Lower leg skin (tissue), 4 donors: Measurements from ENCODE around the gene TNPO3. TPM values are rescaled to one million over a fixed set of nuclear protein-coding genes. Genes with fewer than 3 reads are reported as not detected.

Experiments
- DNase-seq, 2 donors: peaks; one replicate each; pipeline ENCODE4 v3.0.0-alpha.2; 2019; ENCODE audit warnings: low spot score in 2 of 2
- H3K4me3 ChIP-seq: fragments of 200-600 bp; sonication (generic); 2 replicates; pipeline ENCODE4 v1.5.1; 2017; ENCODE audit warnings: mild to moderate bottlenecking, low read depth; ENCODE audit not compliant: poor library complexity, severe bottlenecking
- CTCF ChIP-seq, 3 donors: fragments of 450-650 bp; IDR thresholded peaks; one replicate each; pipeline ENCODE4 v1.5.1; 2016; ENCODE audit warnings: antibody characterized with exemption in 3 of 3, mild to moderate bottlenecking in 3 of 3, moderate library complexity in 2 of 3
- POLR2A ChIP-seq, 2 donors: fragments of 450-650 bp; IDR thresholded peaks; one replicate each; pipeline ENCODE4 v1.6.1; 2016 to 2017; ENCODE audit warnings: antibody characterized with exemption in 2 of 2, mild to moderate bottlenecking in 1 of 2, moderate library complexity in 1 of 2
- WGBS, 2 donors: methylation state at CpG; one replicate each; pipeline ENCODE4 v1.1.5; 2018; 5-methylcytosine and 5-hydroxymethylcytosine counted together
- intact Hi-C: fragments of 100-400 bp; cut with DNase I; formaldehyde crosslinking; loops from one replicate; pipeline ENCODE4 v1.15.0; 2023; ENCODE audit warnings: low total_unique reads
- total RNA-seq, 4 donors: library from RNA; depleted of rRNA; stranded (reverse); fragments of >200 nt; gene quantifications; one replicate each; pipeline ENCODE4 v1.1.0, GENCODE V29; 2016

Gene TNPO3
- total RNA-seq, 4 donors from 2014 or later, result 26.7 to 36.7 (median 31.0) TPM

GRCh38 chr7:128937647-128938543 lies 117.0 kb downstream of the TNPO3 start, which contains the start of gene IRF5:
IRF5 (plus strand) TSS chr7:128937927; CDS start chr7:128942082, 4,155 bp downstream.
- TF ChIP-seq CTCF (IDR thresholded peaks at IDR 0.05) (no peak), POLR2A (IDR thresholded peaks at IDR 0.05) (no peak)
- 2% methylated on average over 12 to 48 of the region's 83 CpGs for WGBS, 2 donors
- peak in 1 of 2 donors; percentile 86 for DNase-seq
- peak within 1 kb of the TSS; percentile 46 for H3K4me3 ChIP-seq
- intact Hi-C loops, result no loop called here

- peak in 1 of 2 donors; percentile 84 for DNase-seq
- peak overlapping the region; percentile 46 for H3K4me3 ChIP-seq
- intact Hi-C loops, result no loop called here
- no peak for TF ChIP-seq CTCF (IDR thresholded peaks at IDR 0.05)
- no peak for TF ChIP-seq POLR2A (IDR thresholded peaks at IDR 0.05)
- WGBS, 2 donors, result 48 to 56% methylated on average over 17 of the region's 17 CpGs
Observed at GRCh38 chr7:128937271-128937646, 117.7 kb downstream of the TNPO3 start.

- 80 to 95% methylated on average over 4 of the region's 4 CpGs for WGBS, 2 donors
- TF ChIP-seq CTCF (IDR thresholded peaks at IDR 0.05) (no peak), POLR2A (IDR thresholded peaks at IDR 0.05) (no peak)
- intact Hi-C loops, result no loop called here
- no peak overlapping the region for H3K4me3 ChIP-seq
- DNase-seq, result no peak
Observed at GRCh38 chr7:128936798-128937197, 118.1 kb downstream of the TNPO3 start.

GRCh38 chr7:128935342-128935730 lies 119.6 kb downstream of the TNPO3 start:
- no peak overlapping the region for H3K4me3 ChIP-seq
- intact Hi-C loops, result no loop called here
- DNase-seq, result no peak
- TF ChIP-seq CTCF (IDR thresholded peaks at IDR 0.05) (no peak), POLR2A (IDR thresholded peaks at IDR 0.05) (no peak)
- WGBS, 2 donors, result 67 to 75% methylated on average over 6 of the region's 6 CpGs

- 63 to 72% methylated on average over 14 of the region's 14 CpGs for WGBS, 2 donors
- H3K4me3 ChIP-seq, result no peak overlapping the region
- DNase-seq, result peak in 1 of 2 donors; percentile 84
- TF ChIP-seq POLR2A (IDR thresholded peaks at IDR 0.05) (no peak), CTCF (IDR thresholded peaks at IDR 0.05) (no peak)
- intact Hi-C loops, result no loop called here
Observed at GRCh38 chr7:128934361-128935341, 120.3 kb downstream of the TNPO3 start.
